Neural cell (in vitro differentiated cells): Measurements from ENCODE around the gene TBC1D3H. TPM values are rescaled to one million over a fixed set of nuclear protein-coding genes. Genes with fewer than 3 reads are reported as not detected.
"Not testable (repeated sequence)": the region's sequence is repeated elsewhere in the genome, so short reads cannot be mapped to it uniquely, and the experiment has no call there.

Experiments
- H2AFZ ChIP-seq: fragments of 200-600, 300-800 bp; sonication (generic), shearing (Covaris generic); 2 replicates; pipeline ENCODE4 v1.6.0; 2014; ENCODE audit warnings: low read depth, mild to moderate bottlenecking, antibody characterized with exemption, low read length, moderate library complexity
- H3F3A ChIP-seq: fragments of 200-600 bp; shearing (Covaris generic); 2 replicates; pipeline ENCODE4 v1.6.1; 2016; ENCODE audit warnings: mild to moderate bottlenecking, moderate library complexity, mixed read lengths, antibody characterized with exemption, low read length; ENCODE audit not compliant: insufficient read depth, poor library complexity, severe bottlenecking
- H3K27ac ChIP-seq: fragments of 200-600, 300-800 bp; sonication (generic), shearing (Covaris generic); 2 replicates; pipeline ENCODE4 v1.5.1; 2014; ENCODE audit warnings: mild to moderate bottlenecking, low read length, moderate library complexity
- H3K27me3 ChIP-seq: fragments of 300-800, 200-600 bp; sonication (generic), shearing (Covaris generic); 2 replicates; pipeline ENCODE4 v1.6.0; 2014; ENCODE audit warnings: mild to moderate bottlenecking, low read depth, low read length, moderate library complexity; ENCODE audit not compliant: insufficient read depth
- H3K36me3 ChIP-seq: fragments of 300-800, 200-600 bp; sonication (generic), shearing (Covaris generic); 2 replicates; pipeline ENCODE4 v1.5.1; 2014; ENCODE audit warnings: mild to moderate bottlenecking, antibody characterized with exemption, low read length, moderate library complexity; ENCODE audit not compliant: insufficient read depth
- H3K4me2 ChIP-seq: fragments of 300-800, 200-600 bp; sonication (generic), shearing (Covaris generic); 2 replicates; pipeline ENCODE4 v1.6.0; 2014; ENCODE audit warnings: mild to moderate bottlenecking, low read length
- H3K4me3 ChIP-seq: fragments of 300-800, 200-600 bp; sonication (generic), shearing (Covaris generic); 2 replicates; pipeline ENCODE4 v1.5.1; 2014; ENCODE audit warnings: mild to moderate bottlenecking, low read length, moderate library complexity
- H3K79me2 ChIP-seq: fragments of 200-600 bp; shearing (Covaris generic); replicated peaks from 2 replicates; pipeline ENCODE4 v1.6.0; 2014; ENCODE audit warnings: mild to moderate bottlenecking, low read length, moderate library complexity; ENCODE audit not compliant: insufficient read depth
- H3K9ac ChIP-seq: fragments of 300-800, 200-600 bp; sonication (generic), shearing (Covaris generic); 2 replicates; pipeline ENCODE4 v1.6.1; 2016; ENCODE audit warnings: mild to moderate bottlenecking, low read length, mixed read lengths
- H3K9me2 ChIP-seq: fragments of 200-600 bp; shearing (Covaris generic); 2 replicates; pipeline ENCODE4 v1.6.1; 2016; ENCODE audit warnings: mild to moderate bottlenecking, low read length, mixed read lengths; ENCODE audit not compliant: insufficient read depth
- H3K9me3 ChIP-seq: fragments of 200-600, 300-800 bp; sonication (generic), shearing (Covaris generic); 2 replicates; pipeline ENCODE4 v1.6.1; 2016; ENCODE audit warnings: mild to moderate bottlenecking, mixed run types, low read length, moderate library complexity, mixed read lengths
- H4K20me1 ChIP-seq: fragments of 200-600 bp; shearing (Covaris generic); 2 replicates; pipeline ENCODE4 v1.6.1; 2016; ENCODE audit warnings: mild to moderate bottlenecking, mixed run types; ENCODE audit not compliant: insufficient read depth
- polyA minus RNA-seq: library from RNA; depleted of rRNA, polyadenylated mRNA; stranded (reverse); fragments of >200 nt; gene quantifications from 2 replicates; pipeline ENCODE4 v1.2.3, GENCODE V29; 2014
- polyA plus RNA-seq: library from polyadenylated mRNA; depleted of rRNA; stranded (reverse); fragments of >200 nt; gene quantifications from 2 replicates; pipeline ENCODE4 v1.2.3, GENCODE V29; 2014

TBC1D3H gene
- polyA plus RNA-seq (2.0 TPM in 1 of 2 replicates, not detected in the other), polyA minus RNA-seq (not detected in 2 replicates)

- not testable (repeated sequence) for H3K27ac ChIP-seq, H3K9ac ChIP-seq, H2AFZ ChIP-seq, H3K9me2 ChIP-seq, H4K20me1 ChIP-seq, H3K9me3 ChIP-seq, H3K36me3 ChIP-seq, H3K79me2 ChIP-seq, H3K4me3 ChIP-seq, H3K4me2 ChIP-seq, H3F3A ChIP-seq, H3K27me3 ChIP-seq
These were observed at the start of gene TBC1D3H for GRCh38 chr17:36388385-36389245. Gene TBC1D3H, minus strand, starts transcription at chr17:36388435. Its CDS starts 1,540 bp downstream, at chr17:36386895.

GRCh38 chr17:36428891-36429290 lies 40.7 kb upstream of the TBC1D3H start:
- not testable (repeated sequence) for H4K20me1 ChIP-seq, H3K27me3 ChIP-seq, H3K79me2 ChIP-seq, H3F3A ChIP-seq, H3K9me3 ChIP-seq, H3K9me2 ChIP-seq, H3K9ac ChIP-seq, H3K27ac ChIP-seq, H3K36me3 ChIP-seq, H3K4me3 ChIP-seq, H3K4me2 ChIP-seq, H2AFZ ChIP-seq

GRCh38 chr17:36415180-36415941 lies 27.1 kb upstream of the TBC1D3H start:
- H3K27me3 ChIP-seq, H2AFZ ChIP-seq, H3K36me3 ChIP-seq, H3K4me3 ChIP-seq, H4K20me1 ChIP-seq, H3K79me2 ChIP-seq, H3F3A ChIP-seq, H3K9me3 ChIP-seq, H3K27ac ChIP-seq, H3K9ac ChIP-seq, H3K4me2 ChIP-seq, H3K9me2 ChIP-seq: not testable (repeated sequence)

GRCh38 chr17:36390943-36391645 lies 2.9 kb upstream of the TBC1D3H start:
- H3K36me3 ChIP-seq, H3K27me3 ChIP-seq, H3F3A ChIP-seq, H2AFZ ChIP-seq, H3K4me3 ChIP-seq, H3K9ac ChIP-seq, H3K4me2 ChIP-seq, H3K79me2 ChIP-seq, H3K9me2 ChIP-seq, H3K27ac ChIP-seq, H4K20me1 ChIP-seq, H3K9me3 ChIP-seq: not testable (repeated sequence)

GRCh38 chr17:36375938-36376337 lies 12.3 kb downstream of the TBC1D3H start:
- H4K20me1 ChIP-seq, H3K4me2 ChIP-seq, H3K36me3 ChIP-seq, H3K9me2 ChIP-seq, H2AFZ ChIP-seq, H3K4me3 ChIP-seq, H3K9me3 ChIP-seq, H3F3A ChIP-seq, H3K27me3 ChIP-seq, H3K79me2 ChIP-seq, H3K27ac ChIP-seq, H3K9ac ChIP-seq: not testable (repeated sequence)

GRCh38 chr17:36362496-36362895 lies 25.7 kb downstream of the TBC1D3H start:
- not testable (repeated sequence) for H2AFZ ChIP-seq, H3K27ac ChIP-seq, H3K9me2 ChIP-seq, H3K27me3 ChIP-seq, H3K9me3 ChIP-seq, H3K79me2 ChIP-seq, H3K36me3 ChIP-seq, H4K20me1 ChIP-seq, H3F3A ChIP-seq, H3K9ac ChIP-seq, H3K4me2 ChIP-seq, H3K4me3 ChIP-seq
